PC-9 (cell line): ENCODE data around the gene GFER. TPM values are rescaled to one million over a fixed set of nuclear protein-coding genes. Genes with fewer than 3 reads are reported as not detected.

Source experiments
- BruUV-seq: library from RNA; stranded (reverse); fragments of 400-500 nt; replicated peaks from 2 replicates; lab custom pipeline; 2021; lab: Mats Ljungman, UMichigan
- CTCF ChIA-PET: fragments of 300-600 bp; sonication (Branson Sonifier 250); formaldehyde crosslinking; loops from one replicate; lab custom pipeline; 2022; ENCODE audit warnings: antibody characterized with exemption; lab: Charles Lee
- POLR2A ChIA-PET: fragments of 300-600 bp; sonication (Branson Sonifier 250); formaldehyde crosslinking; loops from one replicate; lab custom pipeline; 2022; ENCODE audit warnings: antibody characterized with exemption; ENCODE audit not compliant: unreplicated experiment; lab: Charles Lee
- DNase-seq, 2 experiments: peaks; one replicate each; pipeline versions ENCODE4 v3.0.0 to v3.0.0-alpha.2; 2015 to 2022; ENCODE audit warnings: mixed read lengths in 1 of 2
- H2AFZ ChIP-seq: fragments of 200-600 bp; sonication (generic); 2 replicates; pipeline ENCODE4 v1.8.1; 2017; ENCODE audit warnings: antibody characterized with exemption
- H3F3A ChIP-seq: fragments of 200-600 bp; sonication (generic); 2 replicates; pipeline ENCODE4 v1.8.1; 2017; ENCODE audit warnings: antibody characterized with exemption, mild to moderate bottlenecking, low read depth; ENCODE audit not compliant: insufficient read depth
- H3K27ac ChIP-seq: fragments of 200-600 bp; sonication (generic); 2 replicates; pipeline ENCODE4 v1.6.1; 2016; ENCODE audit warnings: mixed run types
- H3K27me3 ChIP-seq: fragments of 200-600 bp; sonication (generic); 2 replicates; pipeline ENCODE4 v1.6.1; 2016; ENCODE audit warnings: low read depth, mixed run types; ENCODE audit not compliant: insufficient read depth
- H3K36me3 ChIP-seq: fragments of 200-600 bp; sonication (generic); 2 replicates; pipeline ENCODE4 v1.6.1; 2016; ENCODE audit warnings: low read depth, mixed run types
- H3K4me1 ChIP-seq: fragments of 200-600 bp; sonication (generic); replicated peaks from 2 replicates; pipeline ENCODE4 v1.6.1; 2016; ENCODE audit warnings: mixed run types; ENCODE audit not compliant: insufficient read depth
- H3K4me2 ChIP-seq: fragments of 200-600 bp; sonication (generic); 2 replicates; pipeline ENCODE4 v1.6.1; 2017; ENCODE audit warnings: mixed run types
- H3K4me3 ChIP-seq: fragments of 200-600 bp; sonication (generic); 2 replicates; pipeline ENCODE4 v1.6.1; 2016; ENCODE audit warnings: mixed run types
- H3K79me2 ChIP-seq: fragments of 200-600 bp; sonication (generic); 2 replicates; pipeline ENCODE4 v1.6.1; 2017; ENCODE audit warnings: low read depth, mixed run types
- H3K9me2 ChIP-seq: fragments of 200-600 bp; sonication (generic); 2 replicates; pipeline ENCODE4 v1.8.1; 2017; ENCODE audit warnings: mild to moderate bottlenecking; ENCODE audit not compliant: insufficient read depth
- H3K9me3 ChIP-seq: fragments of 200-600 bp; sonication (generic); 2 replicates; pipeline ENCODE4 v1.8.1; 2016; ENCODE audit warnings: low read depth; ENCODE audit not compliant: insufficient read depth
- H4K20me1 ChIP-seq: fragments of 200-600 bp; sonication (generic); 2 replicates; pipeline ENCODE4 v1.8.1; 2017; ENCODE audit not compliant: insufficient read depth
- EZH2 ChIP-seq: fragments of 200-600 bp; sonication (generic); IDR thresholded peaks from 2 replicates; pipeline ENCODE4 v1.8.0; 2017; ENCODE audit warnings: antibody characterized with exemption, low read depth
- intact Hi-C: fragments of 100-400 bp; cut with micrococcal nuclease; formaldehyde crosslinking; loops from one replicate; pipeline ENCODE4 v1.10.0; 2022; ENCODE audit not compliant: unreplicated experiment
- total RNA-seq: library from RNA; stranded (reverse); gene quantifications from 2 replicates; pipeline ENCODE4 v1.2.3, GENCODE V29; 2021
- TF ChIP-seq, protein P1 (sequence below): fragments of 200-600 bp; sonication (generic); conservative IDR thresholded peaks from 2 replicates; pipeline ENCODE4 v1.6.1; 2017; ENCODE audit warnings: mixed run types, antibody characterized with exemption, mild to moderate bottlenecking, moderate library complexity

Gene GFER
- total RNA-seq, 1 experiment from 2014 or later: 59.7 TPM

DNA sequence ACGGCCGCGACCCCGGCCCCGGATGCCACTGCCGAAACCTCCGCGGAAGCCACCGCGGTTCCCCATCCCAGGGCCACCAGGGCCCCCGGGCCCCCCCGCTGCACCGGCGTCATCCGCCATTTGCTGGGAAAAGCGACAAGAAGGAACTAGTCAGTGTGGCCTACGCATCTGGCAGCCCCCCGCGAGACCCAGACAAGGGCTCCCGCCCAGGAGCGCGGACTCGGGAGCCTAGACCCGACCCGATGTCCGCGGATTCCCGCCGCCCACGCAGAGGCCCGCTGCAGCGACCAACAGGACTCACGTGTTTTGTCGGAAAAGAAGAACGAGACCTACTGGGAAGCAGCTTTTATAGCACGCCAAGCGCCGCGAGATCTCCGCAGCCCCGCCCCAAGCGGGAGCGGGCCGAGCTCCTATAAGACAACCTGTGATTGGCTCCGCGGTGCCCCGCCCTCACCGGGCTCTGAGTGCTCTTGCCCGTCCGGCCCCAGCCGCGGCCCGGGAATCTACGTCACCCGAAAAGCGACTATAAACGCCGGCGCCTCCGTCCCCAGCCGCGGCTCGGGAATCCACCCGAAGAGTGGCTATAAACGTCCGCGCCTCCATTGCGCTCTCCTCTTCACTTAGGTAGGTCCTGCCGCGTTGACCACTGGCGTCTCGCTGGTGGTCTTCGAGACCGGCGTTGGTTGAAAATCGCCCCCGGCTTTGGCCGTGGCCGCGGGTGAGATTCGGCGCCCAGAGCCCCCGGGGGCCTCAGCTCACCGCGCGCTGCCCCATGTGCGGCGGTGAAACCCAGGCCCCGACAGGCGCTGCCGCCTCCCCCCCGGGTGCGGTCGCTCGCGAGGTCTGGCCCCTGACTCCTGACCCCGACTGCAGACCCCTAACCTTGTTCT, 19.2 kb upstream of the GFER start, which contains the start of gene RPS2:
TSS of gene RPS2 (minus strand) at position 321 of the 890 bp plus-strand sequence. CDS start at position 120, 201 bp downstream.
- Histone ChIP-seq H4K20me1 (peaks cover 37% of the 10 kb centered on the region), H3K36me3 (peaks cover 22% of the 10 kb centered on the region), H3K27ac (peak within 1 kb of the TSS; percentile 94), H3K9me2 (no peaks in the 10 kb centered on the region), H2AFZ (peak within 1 kb of the TSS; percentile 74), H3K9me3 (no peaks in the 10 kb centered on the region), H3K4me2 (peak within 1 kb of the TSS; percentile 96), H3K27me3 (no peaks in the 10 kb centered on the region), H3F3A (peaks cover 47% of the 10 kb centered on the region), H3K4me1 (peaks cover 12% of the 10 kb centered on the region; the same call in 1 of the 2 replicates), H3K79me2 (peaks cover 66% of the 10 kb centered on the region), H3K4me3 (peak within 1 kb of the TSS; percentile 83)
- ChIA-PET CTCF (no interaction called here), POLR2A (interaction anchor here (0.5 to 1.0 kb wide), 25 partner anchors 12 to 1732 kb away, joined by 3 to 30 read pairs (median 5); partner anchors contain the start of genes MSRB1, NHERF2, PDPK1 and TRAF7)
- DNase-seq: peak; percentile 94 to 99
- TF ChIP-seq, protein P1, sequence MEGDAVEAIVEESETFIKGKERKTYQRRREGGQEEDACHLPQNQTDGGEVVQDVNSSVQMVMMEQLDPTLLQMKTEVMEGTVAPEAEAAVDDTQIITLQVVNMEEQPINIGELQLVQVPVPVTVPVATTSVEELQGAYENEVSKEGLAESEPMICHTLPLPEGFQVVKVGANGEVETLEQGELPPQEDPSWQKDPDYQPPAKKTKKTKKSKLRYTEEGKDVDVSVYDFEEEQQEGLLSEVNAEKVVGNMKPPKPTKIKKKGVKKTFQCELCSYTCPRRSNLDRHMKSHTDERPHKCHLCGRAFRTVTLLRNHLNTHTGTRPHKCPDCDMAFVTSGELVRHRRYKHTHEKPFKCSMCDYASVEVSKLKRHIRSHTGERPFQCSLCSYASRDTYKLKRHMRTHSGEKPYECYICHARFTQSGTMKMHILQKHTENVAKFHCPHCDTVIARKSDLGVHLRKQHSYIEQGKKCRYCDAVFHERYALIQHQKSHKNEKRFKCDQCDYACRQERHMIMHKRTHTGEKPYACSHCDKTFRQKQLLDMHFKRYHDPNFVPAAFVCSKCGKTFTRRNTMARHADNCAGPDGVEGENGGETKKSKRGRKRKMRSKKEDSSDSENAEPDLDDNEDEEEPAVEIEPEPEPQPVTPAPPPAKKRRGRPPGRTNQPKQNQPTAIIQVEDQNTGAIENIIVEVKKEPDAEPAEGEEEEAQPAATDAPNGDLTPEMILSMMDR: no peak
- no peak for TF ChIP-seq EZH2
- intact Hi-C loops: loop anchor here (5.0 kb wide), 1 partner anchor 192 kb away; the partner anchor contains the start of genes EME2, MRPS34 and NME3
- TSS peak; percentile 88 for BruUV-seq

DNA sequence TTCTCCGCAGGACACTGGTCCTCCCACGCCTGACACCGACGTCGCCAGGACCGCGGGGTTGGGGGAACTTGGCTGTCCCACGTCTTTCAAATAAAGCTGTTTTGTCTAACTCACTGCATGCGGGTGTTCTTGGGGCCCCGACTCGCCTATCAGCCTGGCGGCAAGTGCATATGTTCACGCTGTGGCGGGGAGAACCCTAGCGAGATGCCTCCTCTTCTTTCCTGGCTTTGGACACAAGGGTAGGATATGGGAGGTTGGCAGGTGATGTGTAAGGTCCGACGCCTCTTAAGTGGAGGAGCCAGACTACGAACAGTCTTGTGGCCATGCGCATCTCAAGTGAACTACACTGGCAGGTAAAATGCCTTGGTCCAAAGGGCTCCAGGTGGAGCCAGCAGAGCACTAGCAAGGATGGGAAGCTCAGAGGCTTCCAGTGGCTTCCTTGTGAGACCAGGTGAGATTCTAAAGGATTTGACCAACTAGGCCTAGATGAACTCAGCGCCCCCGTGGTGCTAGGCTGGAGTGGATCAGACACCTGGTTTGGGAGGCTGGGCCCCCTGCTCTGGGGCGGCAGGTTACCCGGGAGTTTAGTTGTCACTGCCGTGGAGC, 18.5 kb upstream of the GFER start:
- no TSS peak for BruUV-seq
- POLR2A ChIA-PET: interaction anchor here (0.6 to 1.0 kb wide), 7 partner anchors 14 to 1732 kb away, joined by 3 to 10 read pairs (median 3); partner anchors contain the start of gene PDPK1

More for the DNA sequence above, 18.5 kb upstream of the GFER start:
- intact Hi-C loops: no loop called here
- CTCF ChIA-PET: no interaction called here
- H4K20me1 ChIP-seq: peaks cover 34% of the 10 kb centered on the region
- peak overlapping the region; percentile 83 for H3K4me3 ChIP-seq
- H3K9me3 ChIP-seq: no peaks in the 10 kb centered on the region
- no peak for TF ChIP-seq EZH2
- TF ChIP-seq, protein P1: no peak
- peak overlapping the region; percentile 55 for H3K27ac ChIP-seq
- peaks cover 39% of the 10 kb centered on the region for H3F3A ChIP-seq
- peak overlapping the region; percentile 74; the same call in 1 of the 2 replicates for H2AFZ ChIP-seq
- H3K79me2 ChIP-seq: peaks cover 64% of the 10 kb centered on the region
- peaks cover 10% of the 10 kb centered on the region; the same call in 1 of the 2 replicates for H3K4me1 ChIP-seq
- no peaks in the 10 kb centered on the region for H3K27me3 ChIP-seq
- DNase-seq: no peak
- H3K4me2 ChIP-seq: peak overlapping the region; percentile 96
- no peaks in the 10 kb centered on the region for H3K9me2 ChIP-seq
- H3K36me3 ChIP-seq: peaks cover 22% of the 10 kb centered on the region
